ENCODE measurements around the gene CITED4.

Gene CITED4

GRCh38 chr1:40884055-40884795, 22.1 kb upstream of the CITED4 start:
- no peaks in the 10 kb centered on the region for H3K9me3 ChIP-seq (ENCODE audit: control insufficient read depth, low read length)
- peaks cover 11% of the 10 kb centered on the region for H3K27me3 ChIP-seq (replicated peaks; ENCODE audit: control insufficient read depth, insufficient read depth, low read length)
- no peaks in the 10 kb centered on the region for H3K4me1 ChIP-seq (ENCODE audit: control insufficient read depth, insufficient read depth, low read length)
- DNase-seq (ENCODE audit: low read depth): no peak
- peak overlapping the region; percentile 56 for H3K4me3 ChIP-seq (ENCODE audit: low read length)
- no peak overlapping the region for H3K9ac ChIP-seq (ENCODE audit: low read length)
- H3K36me3 ChIP-seq (ENCODE audit: control insufficient read depth, insufficient read depth, low read length, severe bottlenecking): no peaks in the 10 kb centered on the region

- H3K36me3 ChIP-seq (ENCODE audit: control insufficient read depth, insufficient read depth, low read length, severe bottlenecking): no peaks in the 10 kb centered on the region
- no peak overlapping the region for H3K4me3 ChIP-seq (ENCODE audit: low read length)
- peaks cover 9% of the 10 kb centered on the region for H3K9me3 ChIP-seq (ENCODE audit: control insufficient read depth, low read length)
- peaks cover 8% of the 10 kb centered on the region for H3K4me1 ChIP-seq (ENCODE audit: control insufficient read depth, insufficient read depth, low read length)
- H3K9ac ChIP-seq (ENCODE audit: low read length): no peak overlapping the region
- DNase-seq (ENCODE audit: low read depth): no peak
- H3K27me3 ChIP-seq (replicated peaks; ENCODE audit: control insufficient read depth, insufficient read depth, low read length): peaks cover 2% of the 10 kb centered on the region
These were observed 18.8 kb upstream of the CITED4 start for GRCh38 chr1:40880813-40881549.

- DNase-seq (ENCODE audit: low read depth): no peak
- no peak overlapping the region for H3K4me3 ChIP-seq (ENCODE audit: low read length)
- no peaks in the 10 kb centered on the region for H3K27me3 ChIP-seq (replicated peaks; ENCODE audit: control insufficient read depth, insufficient read depth, low read length)
- H3K9me3 ChIP-seq (ENCODE audit: control insufficient read depth, low read length): peaks cover 10% of the 10 kb centered on the region
- no peaks in the 10 kb centered on the region for H3K36me3 ChIP-seq (ENCODE audit: control insufficient read depth, insufficient read depth, low read length, severe bottlenecking)
- peaks cover 8% of the 10 kb centered on the region for H3K4me1 ChIP-seq (ENCODE audit: control insufficient read depth, insufficient read depth, low read length)
- H3K9ac ChIP-seq (ENCODE audit: low read length): no peak overlapping the region
These were observed 17.5 kb upstream of the CITED4 start for GRCh38 chr1:40879482-40880175.

- no peak overlapping the region for H3K9ac ChIP-seq (ENCODE audit: low read length)
- H3K36me3 ChIP-seq (ENCODE audit: control insufficient read depth, insufficient read depth, low read length, severe bottlenecking): no peaks in the 10 kb centered on the region
- DNase-seq (ENCODE audit: low read depth): no peak
- peaks cover 10% of the 10 kb centered on the region for H3K9me3 ChIP-seq (ENCODE audit: control insufficient read depth, low read length)
- H3K27me3 ChIP-seq (replicated peaks; ENCODE audit: control insufficient read depth, insufficient read depth, low read length): no peaks in the 10 kb centered on the region
- peaks cover 8% of the 10 kb centered on the region for H3K4me1 ChIP-seq (ENCODE audit: control insufficient read depth, insufficient read depth, low read length)
- no peak overlapping the region for H3K4me3 ChIP-seq (ENCODE audit: low read length)
These were observed 16.7 kb upstream of the CITED4 start for GRCh38 chr1:40878906-40879305.

- Histone ChIP-seq H3K9ac (ENCODE audit: low read length) (no peak overlapping the region), H3K9me3 (ENCODE audit: control insufficient read depth, low read length) (peaks cover 10% of the 10 kb centered on the region), H3K4me3 (ENCODE audit: low read length) (no peak overlapping the region), H3K36me3 (ENCODE audit: control insufficient read depth, insufficient read depth, low read length, severe bottlenecking) (no peaks in the 10 kb centered on the region), H3K4me1 (ENCODE audit: control insufficient read depth, insufficient read depth, low read length) (peaks cover 8% of the 10 kb centered on the region), H3K27me3 (replicated peaks; ENCODE audit: control insufficient read depth, insufficient read depth, low read length) (no peaks in the 10 kb centered on the region)
- peak; percentile 78 for DNase-seq (ENCODE audit: low read depth)
These were observed 15.5 kb upstream of the CITED4 start for GRCh38 chr1:40877698-40878097.

GRCh38 chr1:40876891-40877290, 14.7 kb upstream of the CITED4 start:
- H3K27me3 ChIP-seq (replicated peaks; ENCODE audit: control insufficient read depth, insufficient read depth, low read length): no peaks in the 10 kb centered on the region
- H3K4me3 ChIP-seq (ENCODE audit: low read length): no peak overlapping the region
- H3K9me3 ChIP-seq (ENCODE audit: control insufficient read depth, low read length): peaks cover 10% of the 10 kb centered on the region
- no peaks in the 10 kb centered on the region for H3K36me3 ChIP-seq (ENCODE audit: control insufficient read depth, insufficient read depth, low read length, severe bottlenecking)
- peaks cover 8% of the 10 kb centered on the region for H3K4me1 ChIP-seq (ENCODE audit: control insufficient read depth, insufficient read depth, low read length)
- no peak overlapping the region for H3K9ac ChIP-seq (ENCODE audit: low read length)
- DNase-seq (ENCODE audit: low read depth): no peak

- Histone ChIP-seq H3K9me3 (ENCODE audit: control insufficient read depth, low read length) (peaks cover 10% of the 10 kb centered on the region), H3K4me3 (ENCODE audit: low read length) (no peak overlapping the region), H3K36me3 (ENCODE audit: control insufficient read depth, insufficient read depth, low read length, severe bottlenecking) (no peaks in the 10 kb centered on the region), H3K4me1 (ENCODE audit: control insufficient read depth, insufficient read depth, low read length) (peaks cover 8% of the 10 kb centered on the region), H3K27me3 (replicated peaks; ENCODE audit: control insufficient read depth, insufficient read depth, low read length) (no peaks in the 10 kb centered on the region), H3K9ac (ENCODE audit: low read length) (no peak overlapping the region)
- DNase-seq (ENCODE audit: low read depth): no peak
These were observed 14.2 kb upstream of the CITED4 start for GRCh38 chr1:40876436-40876761.

GRCh38 chr1:40873863-40874472, 11.8 kb upstream of the CITED4 start:
- Histone ChIP-seq H3K36me3 (ENCODE audit: control insufficient read depth, insufficient read depth, low read length, severe bottlenecking) (no peaks in the 10 kb centered on the region), H3K27me3 (replicated peaks; ENCODE audit: control insufficient read depth, insufficient read depth, low read length) (no peaks in the 10 kb centered on the region), H3K4me3 (ENCODE audit: low read length) (no peak overlapping the region), H3K4me1 (ENCODE audit: control insufficient read depth, insufficient read depth, low read length) (peaks cover 8% of the 10 kb centered on the region), H3K9ac (ENCODE audit: low read length) (no peak overlapping the region), H3K9me3 (ENCODE audit: control insufficient read depth, low read length) (peaks cover 14% of the 10 kb centered on the region)
- no peak for DNase-seq (ENCODE audit: low read depth)

GRCh38 chr1:40872276-40872675, 10.1 kb upstream of the CITED4 start:
- Histone ChIP-seq H3K4me1 (ENCODE audit: control insufficient read depth, insufficient read depth, low read length) (no peaks in the 10 kb centered on the region), H3K9me3 (ENCODE audit: control insufficient read depth, low read length) (peaks cover 14% of the 10 kb centered on the region), H3K9ac (ENCODE audit: low read length) (no peak overlapping the region), H3K36me3 (ENCODE audit: control insufficient read depth, insufficient read depth, low read length, severe bottlenecking) (no peaks in the 10 kb centered on the region), H3K4me3 (ENCODE audit: low read length) (no peak overlapping the region), H3K27me3 (replicated peaks; ENCODE audit: control insufficient read depth, insufficient read depth, low read length) (no peaks in the 10 kb centered on the region)
- no peak for DNase-seq (ENCODE audit: low read depth)

- H3K4me1 ChIP-seq (ENCODE audit: control insufficient read depth, insufficient read depth, low read length): no peaks in the 10 kb centered on the region
- peaks cover 4% of the 10 kb centered on the region for H3K9me3 ChIP-seq (ENCODE audit: control insufficient read depth, low read length)
- no peak overlapping the region for H3K9ac ChIP-seq (ENCODE audit: low read length)
- no peaks in the 10 kb centered on the region for H3K36me3 ChIP-seq (ENCODE audit: control insufficient read depth, insufficient read depth, low read length, severe bottlenecking)
- H3K27me3 ChIP-seq (replicated peaks; ENCODE audit: control insufficient read depth, insufficient read depth, low read length): no peaks in the 10 kb centered on the region
- no peak overlapping the region for H3K4me3 ChIP-seq (ENCODE audit: low read length)
- DNase-seq (ENCODE audit: low read depth): no peak
These were observed 8.1 kb upstream of the CITED4 start for GRCh38 chr1:40870135-40870728.

All from adipocyte (in vitro differentiated cells).